GM21619 (cell line): ENCODE results near the gene ZNF614.
A peak's percentile ranks its signal among the peaks of the same experiment; 100 is the strongest.
"Not testable (repeated sequence)": the region's sequence is repeated elsewhere in the genome, so short reads cannot be mapped to it uniquely, and the experiment has no call there.

Source experiments
- ATAC-seq: cut with Tn5 transposase; IDR thresholded peaks from one replicate; pipeline ENCODE4 v1.9.1; 2021; ENCODE audit not compliant: unreplicated experiment

ZNF614 gene

DNA sequence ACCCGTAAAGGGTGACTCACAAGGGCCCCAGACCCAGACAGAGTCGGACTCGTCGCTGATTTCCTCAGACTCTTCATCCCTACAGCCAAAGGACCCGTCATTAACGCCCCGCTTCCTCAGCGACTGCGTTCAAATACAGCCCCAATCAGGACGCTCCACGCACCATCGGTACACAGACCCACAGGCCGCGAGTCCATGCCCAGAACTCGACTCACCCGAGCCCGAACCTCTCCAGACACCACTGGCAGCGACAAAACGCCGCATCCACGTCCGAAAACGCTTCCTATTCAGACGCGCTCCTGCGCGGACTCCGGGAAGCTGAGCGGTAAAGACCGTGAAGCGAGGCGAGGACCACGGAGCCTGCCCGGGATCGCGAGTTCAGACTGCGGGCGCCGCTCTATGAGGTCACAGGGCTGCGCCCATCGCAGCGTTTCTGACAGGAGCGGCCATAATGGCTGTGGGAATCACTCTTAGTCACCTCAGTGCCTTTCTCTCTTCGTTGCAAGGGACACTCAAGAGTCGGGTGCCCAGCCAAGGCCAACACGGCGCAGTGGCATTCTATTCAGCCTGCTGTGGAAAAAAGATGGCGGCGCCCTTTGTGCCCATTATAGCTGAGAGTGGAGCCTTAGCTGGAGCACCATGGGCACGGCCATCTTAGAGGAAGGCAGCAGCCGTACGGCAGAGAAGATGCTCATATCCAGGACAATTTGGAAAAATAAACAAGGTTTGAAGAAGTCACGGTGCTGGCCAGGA, at the start of gene ZNF614:
TSS of gene ZNF614 (minus strand) at position 353 of the 753 bp plus-strand sequence. CDS start 2,634 bp downstream, outside the sequence.
- peak; percentile 78 for ATAC-seq

DNA sequence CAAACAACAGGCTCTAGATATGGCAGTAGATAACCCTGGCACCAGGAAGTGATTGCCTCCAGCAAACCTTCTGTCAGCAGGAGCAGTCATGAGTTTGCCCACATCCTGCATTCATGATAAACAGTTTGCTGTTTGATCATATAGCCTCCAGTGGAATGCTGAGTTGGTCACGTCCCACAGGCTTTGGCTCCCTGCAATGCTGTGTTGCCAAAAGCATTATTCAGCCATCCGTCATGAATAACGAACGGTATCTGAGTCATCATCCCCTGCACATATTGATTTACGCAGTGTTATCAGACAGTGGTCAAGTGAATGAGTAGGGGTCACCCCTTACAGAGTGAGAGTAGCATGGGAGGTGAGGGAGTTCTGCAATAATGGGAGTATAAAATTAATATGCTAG, 42.3 kb upstream of the ZNF614 start:
- ATAC-seq = no peak

DNA sequence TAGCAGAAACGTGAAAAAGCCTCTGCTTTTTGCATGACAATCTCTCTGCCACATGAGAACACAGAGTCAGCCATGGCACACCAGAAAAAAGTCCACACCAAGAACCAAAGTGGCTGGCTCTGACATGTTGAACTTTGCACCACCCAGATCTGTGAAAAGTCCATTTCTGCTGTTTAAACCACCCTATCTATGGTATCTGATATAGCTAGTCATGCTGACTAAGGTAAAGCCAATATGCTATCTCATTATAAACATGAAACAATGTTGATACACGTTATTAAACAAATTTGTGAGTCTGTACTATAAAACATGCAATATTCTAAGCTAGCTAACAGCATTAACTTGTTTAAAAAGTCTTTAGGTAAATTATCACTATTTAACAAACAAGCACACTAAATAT, 41.5 kb upstream of the ZNF614 start:
- ATAC-seq = no peak

DNA sequence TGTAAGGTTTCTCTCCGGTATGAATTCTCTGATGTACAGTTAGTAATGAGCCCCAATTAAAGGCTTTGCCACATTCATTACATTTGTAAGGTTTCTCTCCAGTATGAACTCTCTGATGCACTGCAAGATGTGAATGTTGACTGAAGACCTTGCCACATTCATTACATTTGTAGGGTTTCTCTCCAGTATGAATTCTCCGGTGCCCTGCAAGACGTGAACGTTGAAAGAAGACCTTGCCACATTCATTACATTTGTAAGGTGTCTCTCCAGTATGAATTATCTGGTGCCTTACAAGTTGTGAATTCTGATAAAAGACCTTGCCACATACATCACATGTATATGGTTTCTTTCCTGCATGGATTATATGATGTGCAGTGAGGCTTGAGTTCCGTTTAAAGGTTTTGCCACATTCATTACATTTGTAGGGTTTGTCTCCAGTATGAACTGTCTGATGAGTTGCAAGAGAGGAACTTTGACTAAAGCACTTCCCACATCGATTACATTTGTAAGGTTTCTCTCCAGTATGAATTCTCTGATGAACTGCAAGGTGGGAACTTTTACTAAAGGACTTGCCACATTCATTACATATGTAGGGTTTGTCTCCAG, 38.2 kb upstream of the ZNF614 start:
- ATAC-seq = no peak

DNA sequence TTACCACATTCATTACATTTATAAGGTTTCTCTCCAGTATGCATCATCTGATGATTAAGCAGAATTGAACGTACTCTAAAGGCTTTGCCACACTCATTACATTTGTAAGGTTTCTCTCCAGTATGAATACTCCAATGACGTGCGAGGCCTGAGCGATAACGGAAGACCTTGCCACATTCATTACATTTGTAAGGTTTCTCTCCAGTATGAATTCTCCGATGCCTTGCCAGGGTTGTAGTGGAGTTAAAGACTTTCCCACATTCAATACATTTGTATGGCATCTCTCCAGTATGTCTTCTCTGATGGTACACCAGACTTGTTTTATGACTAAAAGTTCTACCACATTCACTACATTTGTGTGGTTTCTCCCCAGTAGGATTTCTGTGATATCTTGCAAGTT, 37.2 kb upstream of the ZNF614 start:
- no peak for ATAC-seq

DNA sequence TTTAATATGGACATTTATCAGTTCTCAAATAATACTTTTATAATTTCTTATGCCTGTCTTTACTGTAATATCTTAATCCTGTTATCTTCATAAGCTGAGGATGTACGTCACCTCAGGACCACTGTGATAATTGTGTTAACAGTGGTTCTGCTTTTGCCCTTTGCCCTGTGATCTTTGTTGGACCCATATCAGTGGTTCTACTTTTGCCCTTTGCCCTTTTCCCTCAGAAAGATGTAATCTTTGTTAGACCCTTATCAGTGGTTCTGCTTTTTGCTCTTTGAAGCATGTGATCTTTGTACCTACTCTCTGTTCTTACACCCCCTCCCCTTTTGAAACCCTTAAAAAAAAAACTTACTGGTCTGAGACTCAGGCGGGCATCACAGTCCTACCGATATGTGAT, 28.3 kb upstream of the ZNF614 start:
- ATAC-seq = not testable (repeated sequence)

DNA sequence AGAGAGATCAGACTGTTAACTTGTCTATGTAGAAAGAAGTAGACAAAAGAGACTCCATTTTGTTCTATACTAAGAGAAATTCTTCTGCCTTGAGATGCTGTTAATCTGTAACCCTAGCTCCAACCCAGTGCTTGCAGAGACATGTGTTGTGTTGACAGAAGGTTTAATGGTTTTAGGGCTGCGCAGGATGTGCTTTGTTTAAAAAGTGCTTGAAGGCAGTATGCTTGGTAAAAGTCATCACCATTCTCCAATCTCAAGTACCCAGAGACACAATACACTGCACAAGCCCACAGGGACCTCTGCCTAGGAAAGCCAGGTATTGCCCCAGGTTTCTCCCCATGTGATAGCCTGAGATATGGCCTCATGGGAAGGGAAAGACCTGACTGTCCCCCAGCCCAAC, 23.6 kb upstream of the ZNF614 start:
- not testable (repeated sequence) for ATAC-seq

DNA sequence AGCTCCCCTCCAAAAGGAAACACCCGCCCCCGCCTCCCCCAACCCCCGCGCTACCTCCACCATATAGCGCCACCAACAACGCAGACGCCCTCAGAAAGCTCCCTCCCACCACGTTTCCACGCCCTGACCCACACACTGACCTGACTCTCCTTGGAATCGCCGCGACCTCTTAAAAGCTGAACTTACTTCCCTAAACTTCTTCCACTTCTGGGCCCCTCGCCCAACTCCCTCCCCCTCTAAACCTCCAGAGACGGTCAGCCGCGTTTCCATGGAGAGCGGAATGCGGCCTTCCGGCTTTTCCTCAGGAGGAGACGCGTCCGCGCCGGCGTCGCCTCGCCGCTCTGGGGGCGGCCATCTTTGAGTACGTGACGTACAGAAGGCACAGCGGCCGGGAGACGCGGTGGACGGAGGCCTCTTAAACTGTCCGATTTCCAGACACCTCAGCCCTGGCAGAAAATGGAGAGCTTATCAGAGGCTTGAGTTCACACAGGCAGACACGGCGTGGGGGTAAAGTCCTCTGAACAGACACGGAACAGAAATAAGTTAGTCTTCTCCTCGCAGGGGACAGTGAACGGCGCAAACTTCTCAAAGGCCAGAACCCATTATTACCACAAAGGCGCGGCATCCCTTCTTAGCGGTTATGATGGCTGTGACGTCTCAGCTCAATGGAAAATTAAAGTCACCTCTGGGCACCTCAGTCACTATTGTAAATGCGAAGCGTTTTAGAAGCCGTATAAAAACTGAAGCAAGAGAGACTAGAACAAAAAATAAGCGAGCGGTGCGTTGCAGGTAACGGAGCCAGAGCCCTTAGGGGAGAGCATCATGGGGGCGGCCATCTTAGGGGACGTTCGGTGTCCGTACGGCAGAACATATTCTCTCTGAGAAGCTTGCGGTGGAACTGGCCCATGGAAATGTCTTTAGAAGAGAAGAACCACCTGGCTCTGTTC, 20.6 kb upstream of the ZNF614 start, which contains the start of gene ZNF432:
TSS of gene ZNF432 (minus strand) at position 284 of the 947 bp plus-strand sequence. CDS start 1,970 bp downstream, outside the sequence.
- ATAC-seq = peak; percentile 91

DNA sequence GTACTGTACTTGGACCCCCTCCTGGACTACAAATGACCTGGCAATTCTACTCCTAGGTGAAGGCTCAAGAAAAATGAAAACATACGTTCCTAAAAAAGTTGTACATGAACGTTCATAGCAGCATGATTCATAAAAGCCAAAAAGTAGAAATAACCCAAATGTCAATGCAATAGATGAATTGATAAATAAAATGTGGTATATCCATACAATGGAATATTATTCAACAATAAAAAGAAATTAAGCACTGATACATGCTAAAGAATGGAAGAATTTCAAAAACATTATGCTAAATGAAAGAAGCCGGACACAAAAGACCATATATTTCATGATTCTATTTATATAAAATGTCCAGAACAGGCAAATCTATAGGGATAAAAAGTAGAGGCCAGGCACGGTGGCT, 11.0 kb upstream of the ZNF614 start:
- ATAC-seq = no peak

DNA sequence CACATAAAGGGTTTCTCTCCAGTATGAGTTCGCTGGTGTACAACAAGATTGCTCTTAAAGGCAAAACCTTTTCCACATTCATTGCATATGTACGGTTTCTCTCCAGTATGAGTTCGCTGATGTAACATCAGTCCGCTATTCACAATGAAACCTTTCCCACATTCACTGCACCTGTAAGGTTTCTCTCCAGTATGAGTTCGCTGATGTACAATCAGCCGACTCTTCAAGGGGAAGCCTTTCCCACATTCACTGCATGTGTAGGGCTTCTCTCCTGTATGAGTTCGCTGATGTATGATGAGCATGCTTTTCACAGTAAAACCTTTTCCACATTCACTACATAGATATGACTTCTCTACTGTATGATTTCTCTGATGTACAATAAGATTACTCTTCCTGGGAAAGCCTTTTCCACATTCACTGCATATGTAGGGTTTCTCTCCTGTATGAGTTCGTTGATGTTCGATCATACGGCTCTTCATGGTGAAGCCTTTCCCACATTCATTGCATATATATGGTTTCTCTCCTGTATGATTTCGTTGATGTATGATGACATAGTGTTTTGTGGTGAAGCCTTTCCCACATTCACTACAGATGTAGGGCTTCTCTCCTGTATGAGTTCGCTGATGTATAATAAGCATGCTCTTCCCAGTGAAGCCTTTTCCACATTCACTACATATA, 6.0 kb upstream of the ZNF614 start:
- no peak for ATAC-seq

DNA sequence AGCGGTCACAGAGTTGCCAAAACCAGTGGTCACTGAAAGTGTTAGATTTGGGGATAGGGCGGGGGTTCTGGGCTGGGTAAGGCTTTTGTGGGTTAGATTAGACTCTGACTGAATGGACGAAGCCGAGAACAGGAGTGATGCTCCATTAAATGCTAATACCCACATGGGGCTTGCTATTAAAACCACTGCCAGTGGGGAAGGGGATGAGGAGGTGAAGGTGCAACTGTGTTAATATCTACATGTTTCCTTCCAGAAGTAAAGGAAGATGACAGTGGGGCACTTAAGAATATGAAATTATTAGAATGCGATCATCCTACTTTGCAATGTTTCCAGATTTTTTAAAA, 573 bp upstream of the ZNF614 start:
- peak; percentile 24 for ATAC-seq

DNA sequence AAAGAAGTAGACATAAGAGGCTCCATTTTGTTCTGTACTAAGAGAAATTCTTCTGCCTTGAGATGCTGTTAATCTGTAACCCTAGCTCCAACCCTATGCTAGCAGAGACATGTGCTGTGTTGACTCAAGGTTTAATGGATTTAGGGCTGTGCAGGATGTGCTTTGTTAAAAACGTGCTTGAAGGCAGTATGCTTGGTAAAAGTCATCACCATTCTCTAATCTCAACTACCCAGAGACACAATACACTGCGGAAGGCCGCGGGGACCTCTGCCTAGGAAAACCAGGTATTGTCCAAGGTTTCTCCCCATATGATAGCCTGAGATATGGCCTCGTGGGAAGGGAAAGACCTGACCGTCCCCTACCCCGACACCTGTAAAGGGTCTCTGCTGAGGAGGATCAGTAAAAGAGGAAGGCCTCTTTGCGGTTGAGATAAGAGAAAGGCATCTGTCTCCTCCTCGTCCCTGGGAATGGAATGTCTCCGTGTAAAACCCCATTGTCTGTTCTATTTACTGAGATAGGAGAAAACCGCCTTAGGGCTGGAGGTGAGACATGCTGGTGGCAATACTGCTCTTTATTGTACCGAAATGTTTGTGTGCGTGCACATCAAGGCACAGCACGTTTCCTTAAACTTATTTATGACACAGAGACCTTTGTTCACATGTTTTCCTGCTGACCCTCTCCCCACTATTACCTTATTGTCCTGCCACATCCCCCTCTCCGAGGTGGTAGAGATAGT, 1.8 kb downstream of the ZNF614 start:
- ATAC-seq = not testable (repeated sequence)

DNA sequence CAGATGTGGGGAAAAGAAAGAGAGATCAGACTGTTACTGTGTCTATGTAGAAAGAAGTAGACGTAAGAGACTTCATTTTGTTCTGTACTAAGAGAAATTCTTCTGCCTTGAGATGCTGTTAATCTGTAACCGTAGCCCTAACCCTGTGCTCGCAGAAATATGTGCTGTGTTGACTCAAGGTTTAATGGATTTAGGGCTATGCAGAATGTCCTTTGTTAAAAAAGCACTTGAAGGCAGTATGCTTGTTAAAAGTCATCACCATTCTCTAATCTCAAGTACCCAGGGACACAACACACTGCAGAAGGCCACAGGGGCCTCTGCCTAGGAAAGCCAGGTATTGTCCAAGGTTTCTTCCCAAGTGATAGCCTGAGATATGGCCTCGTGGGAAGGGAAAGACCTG, 3.7 kb downstream of the ZNF614 start:
- not testable (repeated sequence) for ATAC-seq

DNA sequence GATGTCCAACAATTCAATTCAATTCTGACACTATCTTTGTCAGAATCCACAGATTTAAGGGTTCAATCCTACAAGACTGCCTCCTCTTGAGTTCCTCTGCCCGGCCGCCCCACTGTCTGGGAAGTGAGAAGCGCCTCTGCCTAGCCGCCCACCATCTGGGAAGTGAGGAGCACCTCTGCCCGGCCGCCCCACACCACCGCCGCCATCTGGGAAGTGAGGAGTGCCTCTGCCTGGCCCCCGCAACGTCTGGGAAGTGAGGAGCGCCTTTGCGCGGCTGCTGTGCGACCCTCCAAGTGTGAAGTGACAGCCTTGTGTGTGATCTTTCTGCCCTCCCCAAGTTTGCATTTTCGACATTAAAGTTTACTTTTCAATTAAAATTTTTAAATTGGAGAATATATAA, 6.0 kb downstream of the ZNF614 start:
- no peak for ATAC-seq

DNA sequence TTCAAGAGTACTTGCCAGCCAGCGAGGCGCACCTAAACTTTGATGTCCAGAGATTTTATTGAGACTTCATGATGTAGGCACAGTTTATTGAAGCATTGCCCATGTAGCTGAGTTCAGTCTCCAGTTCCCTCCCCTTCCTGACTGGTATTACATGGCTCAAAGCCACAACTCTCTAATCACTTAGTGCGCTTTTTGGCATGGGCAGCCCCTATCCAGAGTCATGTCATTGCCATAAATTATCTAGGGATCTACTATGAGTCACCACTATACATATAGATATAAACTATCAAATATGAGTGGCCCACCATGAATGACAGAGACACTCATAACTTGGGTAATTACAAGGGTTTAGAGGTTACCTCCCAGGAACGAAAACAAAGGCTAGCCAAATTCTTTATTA, 7.7 kb downstream of the ZNF614 start:
- ATAC-seq = no peak

DNA sequence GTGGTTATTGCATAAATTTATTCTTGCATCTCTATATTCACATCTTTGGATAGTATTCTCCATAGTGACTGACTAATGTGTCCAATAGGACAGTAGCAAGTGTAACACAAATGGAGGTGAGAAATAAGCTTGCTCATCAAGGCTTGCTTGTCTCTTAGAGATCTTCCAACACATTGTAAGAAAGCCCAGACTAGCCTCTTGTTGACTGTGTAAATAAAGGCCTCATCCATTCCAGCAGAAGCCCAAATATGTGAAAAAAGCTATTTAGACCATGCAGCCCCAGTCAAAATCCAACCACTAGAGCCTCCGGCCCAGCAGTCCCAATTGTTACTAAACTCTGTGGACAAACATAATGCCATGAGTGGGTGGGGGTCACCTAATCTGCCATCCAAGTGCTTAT, 17.5 kb downstream of the ZNF614 start:
- no peak for ATAC-seq

DNA sequence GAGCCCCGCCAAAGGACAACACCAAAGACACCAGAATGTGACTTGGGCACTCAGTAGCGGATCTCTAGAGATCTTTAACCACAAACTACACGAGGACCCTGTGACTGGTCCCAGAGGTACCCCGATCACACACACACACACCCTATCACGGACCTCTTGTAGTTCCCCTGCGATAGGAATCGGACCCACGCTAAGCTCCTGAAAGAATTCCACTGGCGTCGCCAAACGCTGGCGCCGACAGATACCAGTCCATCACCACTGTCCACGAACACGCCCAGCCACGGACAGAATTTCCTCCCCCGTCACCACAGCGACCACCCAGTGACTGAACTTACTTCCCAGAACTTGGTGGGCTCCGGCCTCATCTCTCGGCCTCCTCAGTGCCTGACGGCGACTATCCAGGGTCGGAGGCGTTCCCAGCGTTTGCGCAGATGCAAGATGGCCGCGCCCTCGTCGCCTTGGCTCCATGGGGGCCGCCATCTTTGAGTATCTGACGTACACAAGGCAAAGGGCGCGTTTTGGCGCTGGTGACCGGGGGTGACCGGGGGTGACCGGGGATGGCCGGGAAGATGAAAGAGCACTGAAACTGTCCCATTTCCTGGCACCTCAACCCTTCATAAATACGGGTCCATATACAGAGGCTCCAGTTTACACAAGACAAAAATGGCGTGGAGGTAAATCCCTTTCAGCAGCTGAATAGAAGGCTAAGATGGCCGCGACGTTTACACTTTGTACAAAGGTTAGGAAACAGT, 20.2 kb downstream of the ZNF614 start, which contains the start of gene ZNF615:
TSS of gene ZNF615 (minus strand) at position 406 of the 752 bp plus-strand sequence. CDS start 4,500 bp downstream, outside the sequence.
- peak; percentile 84 for ATAC-seq

DNA sequence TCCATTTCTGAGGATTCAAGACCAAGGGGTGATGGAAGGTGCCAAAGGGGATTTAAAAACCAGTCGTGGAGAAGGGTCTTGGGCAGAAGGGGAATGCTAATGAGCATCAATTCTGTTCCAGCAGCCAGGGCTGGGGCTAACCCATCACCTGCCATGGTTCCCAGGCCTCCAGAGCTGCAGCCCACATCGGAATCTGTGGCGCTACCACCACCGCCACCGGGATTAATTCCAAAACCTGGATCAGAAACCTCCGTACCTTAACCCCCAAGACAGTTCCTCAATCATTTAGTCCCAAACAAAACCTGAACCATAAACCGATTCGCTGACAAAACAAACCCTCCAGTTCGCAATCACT, 20.8 kb downstream of the ZNF614 start:
- peak; percentile 20 for ATAC-seq

DNA sequence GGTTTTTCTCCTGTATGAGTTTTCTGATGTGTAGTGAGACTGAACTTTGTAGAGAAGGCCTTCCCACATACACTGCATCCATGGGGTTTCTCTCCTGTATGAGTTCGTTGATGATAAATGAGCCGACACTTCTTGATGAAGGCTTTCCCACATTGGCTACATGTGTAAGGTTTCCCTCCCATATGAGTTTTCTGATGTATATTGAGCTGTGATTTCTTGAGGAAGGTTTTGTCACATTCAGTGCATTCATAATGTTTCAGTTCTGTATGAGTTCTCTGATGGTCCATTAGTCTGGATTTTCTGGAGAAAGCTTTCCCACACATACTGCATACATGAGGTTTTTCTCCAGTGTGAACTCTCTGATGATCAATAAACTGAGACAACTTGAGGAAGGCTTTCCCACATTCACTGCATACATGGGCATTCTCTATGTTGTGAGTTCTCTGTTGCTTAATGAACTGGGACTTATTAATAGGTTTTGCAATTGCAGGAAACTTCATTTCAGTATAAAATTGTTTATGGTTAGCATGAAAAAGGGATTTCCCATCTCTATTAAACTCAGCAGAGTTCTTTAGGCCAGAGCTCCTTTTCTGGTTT, 34.0 kb downstream of the ZNF614 start:
- ATAC-seq = no peak
